Neutrophil (primary cell): ENCODE results near the gene NCAPG2.

Experiments used
- H3K27ac ChIP-seq: fragments of 200-600 bp; sonication (generic); 2 replicates; pipeline ENCODE4 v1.5.1; 2016; ENCODE audit warnings: mild to moderate bottlenecking, moderate library complexity
- H3K27me3 ChIP-seq: fragments of 200-600 bp; sonication (generic); 2 replicates; pipeline ENCODE4 v1.6.0; 2016; ENCODE audit warnings: mild to moderate bottlenecking
- H3K36me3 ChIP-seq: fragments of 200-600 bp; sonication (generic); 2 replicates; pipeline ENCODE4 v1.5.1; 2017
- H3K4me1 ChIP-seq, 2 experiments: fragments of 200-600 bp in 1 of 2; sonication (generic) in 1 of 2; 1 replicate in 1 of 2; 2 replicates in 1 of 2; pipeline versions ENCODE4 v1.5.1 to v1.6.1; 2013 to 2016; ENCODE audit warnings: low read depth in 1 of 2, low read length in 1 of 2, mild to moderate bottlenecking in 1 of 2, moderate library complexity in 1 of 2; ENCODE audit not compliant: control insufficient read depth in 1 of 2, insufficient read depth in 1 of 2
- H3K4me3 ChIP-seq, 2 experiments: fragments of 200-600 bp in 1 of 2; sonication (generic) in 1 of 2; 1 replicate in 1 of 2; 2 replicates in 1 of 2; pipeline ENCODE4 v1.5.1; 2013 to 2016; ENCODE audit warnings: low read depth in 1 of 2, low read length in 1 of 2, mild to moderate bottlenecking in 1 of 2, moderate library complexity in 1 of 2
- H3K9me3 ChIP-seq: fragments of 200-600 bp; sonication (generic); 2 replicates; pipeline ENCODE4 v1.5.1; 2016
- TF ChIP-seq, protein P1 (sequence below): fragments of 200-600 bp; sonication (generic); IDR thresholded peaks from 2 replicates; pipeline ENCODE4 v1.5.1; 2016; ENCODE audit warnings: antibody characterized with exemption

The NCAPG2 gene

GRCh38 chr7:158601090-158601489 lies 103.5 kb downstream of the NCAPG2 start:
- TF ChIP-seq, protein P1, sequence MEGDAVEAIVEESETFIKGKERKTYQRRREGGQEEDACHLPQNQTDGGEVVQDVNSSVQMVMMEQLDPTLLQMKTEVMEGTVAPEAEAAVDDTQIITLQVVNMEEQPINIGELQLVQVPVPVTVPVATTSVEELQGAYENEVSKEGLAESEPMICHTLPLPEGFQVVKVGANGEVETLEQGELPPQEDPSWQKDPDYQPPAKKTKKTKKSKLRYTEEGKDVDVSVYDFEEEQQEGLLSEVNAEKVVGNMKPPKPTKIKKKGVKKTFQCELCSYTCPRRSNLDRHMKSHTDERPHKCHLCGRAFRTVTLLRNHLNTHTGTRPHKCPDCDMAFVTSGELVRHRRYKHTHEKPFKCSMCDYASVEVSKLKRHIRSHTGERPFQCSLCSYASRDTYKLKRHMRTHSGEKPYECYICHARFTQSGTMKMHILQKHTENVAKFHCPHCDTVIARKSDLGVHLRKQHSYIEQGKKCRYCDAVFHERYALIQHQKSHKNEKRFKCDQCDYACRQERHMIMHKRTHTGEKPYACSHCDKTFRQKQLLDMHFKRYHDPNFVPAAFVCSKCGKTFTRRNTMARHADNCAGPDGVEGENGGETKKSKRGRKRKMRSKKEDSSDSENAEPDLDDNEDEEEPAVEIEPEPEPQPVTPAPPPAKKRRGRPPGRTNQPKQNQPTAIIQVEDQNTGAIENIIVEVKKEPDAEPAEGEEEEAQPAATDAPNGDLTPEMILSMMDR: no peak
- Histone ChIP-seq H3K27me3 (no peaks in the 10 kb centered on the region), H3K36me3 (no peaks in the 10 kb centered on the region), H3K4me3 (no peak overlapping the region), H3K9me3 (no peaks in the 10 kb centered on the region), H3K27ac (no peak overlapping the region), H3K4me1 (no peaks in the 10 kb centered on the region)

DNA sequence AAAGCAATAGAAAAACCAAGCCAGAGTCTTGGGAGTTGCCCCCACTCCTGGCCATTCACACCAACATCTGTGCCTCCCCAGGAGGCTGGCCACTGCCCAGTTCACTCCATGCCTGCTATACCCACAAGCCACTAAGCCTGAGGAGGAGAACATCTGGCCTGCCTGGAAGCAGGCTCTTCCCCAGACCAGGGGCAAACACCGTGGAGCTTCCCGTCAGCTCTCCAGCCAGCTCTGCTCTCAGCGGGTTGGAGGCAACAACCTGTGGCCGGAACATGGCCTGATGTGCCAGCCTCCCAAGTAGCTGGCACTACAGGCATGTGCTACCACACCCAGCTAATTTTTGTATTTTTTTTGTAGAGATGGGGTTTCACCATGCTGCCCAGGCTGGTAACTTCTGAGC lies 107.9 kb downstream of the NCAPG2 start:
- Histone ChIP-seq H3K4me3 (no peak overlapping the region), H3K4me1 (no peaks in the 10 kb centered on the region), H3K36me3 (no peaks in the 10 kb centered on the region), H3K9me3 (peaks cover 6% of the 10 kb centered on the region), H3K27me3 (peaks cover 2% of the 10 kb centered on the region), H3K27ac (no peak overlapping the region)
- TF ChIP-seq, protein P1: no peak

DNA sequence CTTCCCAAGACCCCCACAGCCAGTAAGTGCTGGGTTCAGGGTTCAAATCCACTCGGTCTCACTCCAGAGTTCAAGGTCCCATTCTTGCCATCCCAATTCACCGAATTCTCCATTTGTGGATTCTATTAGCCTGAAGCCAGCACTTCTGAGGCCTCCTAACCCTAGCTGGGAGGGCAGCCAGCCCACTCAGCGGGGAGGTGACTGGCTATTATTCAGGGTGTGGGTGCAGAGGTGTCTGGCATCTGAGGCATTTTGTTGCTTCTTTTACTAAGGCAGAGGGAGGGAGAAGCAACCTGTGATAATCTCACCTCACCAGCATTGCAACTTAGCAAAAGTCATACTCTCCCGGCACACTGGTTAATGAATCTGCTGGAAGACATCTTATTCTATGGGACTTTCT lies 108.3 kb downstream of the NCAPG2 start:
- Histone ChIP-seq H3K4me1 (no peaks in the 10 kb centered on the region), H3K9me3 (peaks cover 6% of the 10 kb centered on the region), H3K36me3 (no peaks in the 10 kb centered on the region), H3K4me3 (no peak overlapping the region), H3K27ac (no peak overlapping the region), H3K27me3 (peaks cover 5% of the 10 kb centered on the region)
- TF ChIP-seq, protein P1: no peak

DNA sequence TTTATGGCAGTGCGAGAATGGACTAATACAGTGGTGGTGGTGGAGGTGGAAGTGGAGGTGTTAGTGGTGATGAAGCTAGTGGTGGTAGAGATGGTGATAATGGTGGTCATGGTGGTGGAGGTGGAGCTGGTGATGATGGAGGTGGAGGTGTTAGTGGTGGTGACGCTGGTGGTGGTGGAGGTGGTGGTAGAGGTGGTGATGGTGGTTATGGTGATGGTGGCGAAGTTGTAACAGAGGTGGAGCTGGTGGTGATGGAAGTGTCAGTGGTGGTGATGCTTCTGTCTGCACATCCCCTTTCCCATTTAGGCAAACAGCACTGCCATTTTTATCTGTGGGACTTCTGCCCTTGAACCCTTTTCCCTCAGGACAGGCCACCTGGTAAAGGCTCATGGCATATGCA lies 109.5 kb downstream of the NCAPG2 start:
- Histone ChIP-seq H3K36me3 (no peaks in the 10 kb centered on the region), H3K4me3 (no peak overlapping the region), H3K4me1 (no peaks in the 10 kb centered on the region), H3K9me3 (peaks cover 6% of the 10 kb centered on the region), H3K27ac (no peak overlapping the region), H3K27me3 (peaks cover 15% of the 10 kb centered on the region)
- TF ChIP-seq, protein P1: no peak

- TF ChIP-seq, protein P1: no peak
- peaks cover 0 to 4% of the 10 kb centered on the region in 2 experiments for H3K4me1 ChIP-seq
- no peak overlapping the region for H3K4me3 ChIP-seq
Measured at GRCh38 chr7:158592541-158592940, 112.1 kb downstream of the NCAPG2 start.

GRCh38 chr7:158591944-158592343 lies 112.7 kb downstream of the NCAPG2 start:
- Histone ChIP-seq H3K4me3 (no peak overlapping the region), H3K36me3 (no peaks in the 10 kb centered on the region), H3K4me1 (peaks cover 0 to 7% of the 10 kb centered on the region in 2 experiments), H3K9me3 (peaks cover 6% of the 10 kb centered on the region), H3K27me3 (peaks cover 45% of the 10 kb centered on the region), H3K27ac (no peak overlapping the region)
- TF ChIP-seq, protein P1: no peak

More at GRCh38 chr7:158592541-158592940, 112.1 kb downstream of the NCAPG2 start:
- no peaks in the 10 kb centered on the region for H3K36me3 ChIP-seq
- H3K27ac ChIP-seq: no peak overlapping the region
- H3K9me3 ChIP-seq: peaks cover 6% of the 10 kb centered on the region
- peaks cover 39% of the 10 kb centered on the region for H3K27me3 ChIP-seq
